WTC11 (cell line): ENCODE results near the gene EHD1. TPM values are rescaled to one million over a fixed set of nuclear protein-coding genes. Genes with fewer than 3 reads are reported as not detected.
A peak's percentile ranks its signal among the peaks of the same experiment; 100 is the strongest.

Experiments
- ATAC-seq: fragments of 200-7000 bp; cut with Tn5 transposase; 2 replicates; pipeline ENCODE4 v1.10.0; 2021; ENCODE audit warnings: mild to moderate bottlenecking, moderate library complexity
- CTCF ChIA-PET: fragments of 300-600 bp; sonication (Branson Sonifier 250); formaldehyde crosslinking; loops from one replicate; lab custom pipeline; 2021; ENCODE audit warnings: antibody characterized with exemption; lab: Charles Lee
- POLR2A ChIA-PET: fragments of 350-600 bp; sonication (Branson Sonifier 250); formaldehyde crosslinking; loops from one replicate; lab custom pipeline; 2021; ENCODE audit warnings: antibody characterized with exemption; lab: Charles Lee
- DNase-seq: peaks from one replicate; pipeline ENCODE4 v3.0.0; 2021; ENCODE audit warnings: low spot score
- H3K27ac Mint-ChIP-seq: 2 replicates; pipeline ENCODE4 v1.8.0; 2021; ENCODE audit warnings: mixed read lengths
- H3K27me3 Mint-ChIP-seq: 2 replicates; pipeline ENCODE4 v1.8.0; 2021; ENCODE audit warnings: low read depth, mild to moderate bottlenecking, moderate library complexity, mixed read lengths
- H3K36me3 Mint-ChIP-seq: 2 replicates; pipeline ENCODE4 v1.8.0; 2021; ENCODE audit warnings: mixed read lengths
- H3K4me1 Mint-ChIP-seq: 2 replicates; pipeline ENCODE4 v1.8.0; 2022; ENCODE audit warnings: mixed read lengths
- H3K4me3 Mint-ChIP-seq: 2 replicates; pipeline ENCODE4 v1.8.0; 2021; ENCODE audit warnings: mild to moderate bottlenecking, moderate library complexity, mixed read lengths
- H3K9me3 Mint-ChIP-seq: 2 replicates; pipeline ENCODE4 v1.8.0; 2021; ENCODE audit warnings: mixed read lengths
- CREB1 ChIP-seq: sonication (generic); formaldehyde crosslinking; IDR thresholded peaks from 2 replicates; pipeline ENCODE4 v1.8.0; 2023; ENCODE audit warnings: mild to moderate bottlenecking, missing genetic modification reagents
- ELF4 ChIP-seq: sonication (generic); formaldehyde crosslinking; IDR thresholded peaks from 2 replicates; pipeline ENCODE4 v1.8.1; 2022; ENCODE audit warnings: low read depth, mild to moderate bottlenecking, moderate library complexity, missing genetic modification reagents
- FOXK1 ChIP-seq: sonication (generic); formaldehyde crosslinking; IDR thresholded peaks from 2 replicates; pipeline ENCODE4 v1.8.0; 2022; ENCODE audit warnings: mild to moderate bottlenecking, moderate library complexity, missing genetic modification reagents
- FOXP1 ChIP-seq: sonication (generic); formaldehyde crosslinking; IDR thresholded peaks from 2 replicates; pipeline ENCODE4 v1.8.0; 2022; ENCODE audit warnings: missing genetic modification reagents, mild to moderate bottlenecking, moderate library complexity, borderline replicate concordance
- MAX ChIP-seq: sonication (generic); formaldehyde crosslinking; IDR thresholded peaks from 2 replicates; pipeline ENCODE4 v1.8.0; 2022; ENCODE audit warnings: mild to moderate bottlenecking, missing genetic modification reagents
- OVOL2 ChIP-seq: fragments of 250-450 bp; sonication (Bioruptor Pico); IDR thresholded peaks from 2 replicates; pipeline ENCODE4 v1.9.0; 2021; ENCODE audit warnings: mild to moderate bottlenecking, borderline replicate concordance
- PRRX2 ChIP-seq: fragments of 250-450 bp; sonication (Bioruptor Pico); IDR thresholded peaks from 2 replicates; pipeline ENCODE4 v1.8.0; 2021; ENCODE audit warnings: mild to moderate bottlenecking
- RORB ChIP-seq: fragments of 250-450 bp; sonication (Bioruptor Pico); IDR thresholded peaks from 2 replicates; pipeline ENCODE4 v1.9.0; 2021; ENCODE audit warnings: mild to moderate bottlenecking
- STAT6 ChIP-seq: sonication (generic); formaldehyde crosslinking; conservative IDR thresholded peaks from 2 replicates; pipeline ENCODE4 v1.8.1; 2023; ENCODE audit warnings: mild to moderate bottlenecking, low read depth, missing genetic modification reagents, moderate library complexity
- TEAD1 ChIP-seq: sonication (generic); formaldehyde crosslinking; IDR thresholded peaks from 2 replicates; pipeline ENCODE4 v1.8.0; 2022; ENCODE audit warnings: mild to moderate bottlenecking, missing genetic modification reagents
- USF2 ChIP-seq: sonication (generic); formaldehyde crosslinking; IDR thresholded peaks from 2 replicates; pipeline ENCODE4 v1.8.1; 2023; ENCODE audit warnings: mild to moderate bottlenecking, missing genetic modification reagents, moderate library complexity
- ZBTB21 ChIP-seq: sonication (generic); formaldehyde crosslinking; IDR thresholded peaks from 2 replicates; pipeline ENCODE4 v1.8.1; 2023; ENCODE audit warnings: mild to moderate bottlenecking, missing genetic modification reagents, borderline replicate concordance
- ZNF671 ChIP-seq: fragments of 250-450 bp; sonication (Bioruptor Pico); IDR thresholded peaks from 2 replicates; pipeline ENCODE4 v1.8.0; 2021; ENCODE audit warnings: mild to moderate bottlenecking
- total RNA-seq: library from RNA; stranded (reverse); gene quantifications from 3 replicates; pipeline ENCODE4 v1.2.3, GENCODE V29; 2021
- TF ChIP-seq, protein P1 (sequence below): sonication (generic); formaldehyde crosslinking; IDR thresholded peaks from 2 replicates; pipeline ENCODE4 v1.8.0; 2022; ENCODE audit warnings: missing genetic modification reagents
- TF ChIP-seq, protein P2 (sequence below): fragments of 250-450 bp; sonication (Bioruptor Pico); IDR thresholded peaks from 2 replicates; pipeline ENCODE4 v2.1.2; 2022; ENCODE audit warnings: mild to moderate bottlenecking, moderate library complexity

Gene EHD1
- total RNA-seq, 1 experiment from 2014 or later: 38.1 TPM

DNA sequence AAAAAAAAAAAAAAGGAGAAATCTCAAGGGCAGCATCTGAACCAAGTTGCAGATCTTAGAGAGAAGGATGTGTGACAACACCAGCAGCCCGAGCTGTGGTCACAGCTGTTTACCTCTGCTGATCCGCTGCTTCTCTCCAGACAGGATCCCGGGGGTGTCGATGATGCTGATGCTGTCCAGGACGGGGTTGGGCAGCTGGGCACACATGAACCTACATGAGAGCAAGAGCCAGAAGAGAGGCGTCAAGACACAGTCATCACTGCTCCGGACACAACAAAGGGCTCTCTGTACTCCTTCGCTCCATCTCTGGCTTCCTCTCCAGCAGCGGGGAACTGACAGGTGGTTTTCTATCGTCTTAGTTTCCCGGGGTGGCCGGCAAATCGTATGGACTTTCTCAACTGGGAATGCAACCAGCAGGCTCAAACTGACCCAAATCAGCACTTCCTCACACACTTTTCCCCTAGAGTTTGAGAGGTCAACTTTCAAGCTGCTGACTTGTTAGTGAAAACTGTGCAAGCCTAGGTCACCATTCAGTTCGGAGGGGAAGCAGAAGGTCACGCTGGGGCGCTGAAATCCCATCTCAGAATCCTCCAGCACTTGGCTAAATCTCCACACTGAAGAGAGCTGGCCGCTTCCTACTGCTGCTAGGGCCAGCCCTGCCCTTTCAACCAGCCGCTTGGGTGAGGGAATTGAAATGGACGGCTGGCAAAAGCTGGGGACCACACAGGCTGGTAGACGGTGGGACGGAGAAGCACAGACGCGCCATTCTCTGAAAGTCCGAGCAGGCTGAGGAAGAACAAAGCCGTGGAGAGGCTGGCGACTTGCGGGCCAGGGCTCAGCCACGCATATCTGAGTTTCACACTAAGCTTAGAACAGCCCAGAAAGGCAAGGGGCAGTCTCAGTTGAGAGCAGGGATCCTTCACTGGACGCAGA is 3.8 kb downstream of the EHD1 start:
- Mint-ChIP-seq H3K4me3 (no peak overlapping the region), H3K4me1 (peaks cover 16% of the 10 kb centered on the region), H3K27ac (no peak overlapping the region), H3K36me3 (no peaks in the 10 kb centered on the region; the same call in 1 of the 2 replicates), H3K27me3 (peaks cover 7% of the 10 kb centered on the region), H3K9me3 (no peaks in the 10 kb centered on the region)
- TF ChIP-seq ZNF671 (no peak), FOXP1 (CRISPR knock-in tag) (0 out of 2 replicates have a peak, but pooled peaks have one; percentile 14)
- DNase-seq (no peak), ATAC-seq (no peak)
- ChIA-PET CTCF (interaction anchor here (0.6 to 22.9 kb wide), 5 partner anchors 14 to 36 kb away, joined by 3 to 372 read pairs (median 6); partner anchors contain the start of gene CDC42BPG), POLR2A (no interaction called here)

DNA sequence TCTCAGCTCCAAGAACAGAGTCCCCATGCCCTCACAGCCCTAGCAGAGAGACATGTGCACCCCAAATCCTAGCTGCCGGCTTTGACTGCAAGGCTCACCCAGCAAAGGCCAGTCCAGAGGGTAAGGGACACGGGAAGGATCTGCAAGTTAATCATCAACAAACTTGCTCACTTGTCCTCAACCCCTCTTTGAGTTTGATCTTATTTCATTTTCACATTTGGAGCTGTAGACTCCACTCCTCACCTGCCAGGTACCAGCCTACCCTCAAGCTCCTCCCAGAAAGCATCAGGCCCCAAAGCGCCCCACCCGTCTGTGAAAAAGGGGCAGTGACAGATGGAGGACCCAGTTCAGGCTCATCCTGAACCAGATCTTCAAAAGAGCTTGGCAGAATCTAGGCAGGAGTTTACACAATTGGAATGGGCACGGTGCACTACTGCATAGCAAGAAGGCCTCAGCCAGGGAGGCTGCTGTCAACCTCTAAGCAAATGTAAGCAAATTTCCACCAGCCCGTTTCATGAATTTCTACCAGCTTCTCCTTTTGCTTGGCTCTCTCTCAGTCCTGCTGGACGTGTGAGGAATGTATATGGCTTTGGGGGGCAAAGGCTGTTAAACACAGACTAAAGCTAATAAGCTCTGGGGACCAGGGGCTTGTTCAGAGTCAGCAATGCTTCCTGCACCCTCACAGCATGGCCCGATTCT is 5.5 kb downstream of the EHD1 start:
- TF ChIP-seq, protein P1, sequence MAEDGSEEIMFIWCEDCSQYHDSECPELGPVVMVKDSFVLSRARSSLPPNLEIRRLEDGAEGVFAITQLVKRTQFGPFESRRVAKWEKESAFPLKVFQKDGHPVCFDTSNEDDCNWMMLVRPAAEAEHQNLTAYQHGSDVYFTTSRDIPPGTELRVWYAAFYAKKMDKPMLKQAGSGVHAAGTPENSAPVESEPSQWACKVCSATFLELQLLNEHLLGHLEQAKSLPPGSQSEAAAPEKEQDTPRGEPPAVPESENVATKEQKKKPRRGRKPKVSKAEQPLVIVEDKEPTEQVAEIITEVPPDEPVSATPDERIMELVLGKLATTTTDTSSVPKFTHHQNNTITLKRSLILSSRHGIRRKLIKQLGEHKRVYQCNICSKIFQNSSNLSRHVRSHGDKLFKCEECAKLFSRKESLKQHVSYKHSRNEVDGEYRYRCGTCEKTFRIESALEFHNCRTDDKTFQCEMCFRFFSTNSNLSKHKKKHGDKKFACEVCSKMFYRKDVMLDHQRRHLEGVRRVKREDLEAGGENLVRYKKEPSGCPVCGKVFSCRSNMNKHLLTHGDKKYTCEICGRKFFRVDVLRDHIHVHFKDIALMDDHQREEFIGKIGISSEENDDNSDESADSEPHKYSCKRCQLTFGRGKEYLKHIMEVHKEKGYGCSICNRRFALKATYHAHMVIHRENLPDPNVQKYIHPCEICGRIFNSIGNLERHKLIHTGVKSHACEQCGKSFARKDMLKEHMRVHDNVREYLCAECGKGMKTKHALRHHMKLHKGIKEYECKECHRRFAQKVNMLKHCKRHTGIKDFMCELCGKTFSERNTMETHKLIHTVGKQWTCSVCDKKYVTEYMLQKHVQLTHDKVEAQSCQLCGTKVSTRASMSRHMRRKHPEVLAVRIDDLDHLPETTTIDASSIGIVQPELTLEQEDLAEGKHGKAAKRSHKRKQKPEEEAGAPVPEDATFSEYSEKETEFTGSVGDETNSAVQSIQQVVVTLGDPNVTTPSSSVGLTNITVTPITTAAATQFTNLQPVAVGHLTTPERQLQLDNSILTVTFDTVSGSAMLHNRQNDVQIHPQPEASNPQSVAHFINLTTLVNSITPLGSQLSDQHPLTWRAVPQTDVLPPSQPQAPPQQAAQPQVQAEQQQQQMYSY: peak; percentile 27; the same call in 1 of the 2 replicates
- TF ChIP-seq CREB1 (CRISPR knock-in tag): no peak
- TF ChIP-seq, all 79 proteins: peak for 1
- DNase-seq (no peak), ATAC-seq (no peak)
- Mint-ChIP-seq H3K27me3 (peaks cover 7% of the 10 kb centered on the region), H3K9me3 (no peaks in the 10 kb centered on the region), H3K4me3 (no peak overlapping the region), H3K4me1 (peaks cover 11% of the 10 kb centered on the region), H3K27ac (no peak overlapping the region), H3K36me3 (no peaks in the 10 kb centered on the region; the same call in 1 of the 2 replicates)
- ChIA-PET CTCF (interaction anchor here (1.0 to 1.5 kb wide), 2 partner anchors 23 to 29 kb away, joined by 3 to 5 read pairs; partner anchors contain the start of gene CDC42BPG), POLR2A (interaction anchor here (0.7 to 1.0 kb wide), 2 partner anchors 24 to 347 kb away, joined by 3 to 4 read pairs; no protein-coding TSS in a partner anchor)

DNA sequence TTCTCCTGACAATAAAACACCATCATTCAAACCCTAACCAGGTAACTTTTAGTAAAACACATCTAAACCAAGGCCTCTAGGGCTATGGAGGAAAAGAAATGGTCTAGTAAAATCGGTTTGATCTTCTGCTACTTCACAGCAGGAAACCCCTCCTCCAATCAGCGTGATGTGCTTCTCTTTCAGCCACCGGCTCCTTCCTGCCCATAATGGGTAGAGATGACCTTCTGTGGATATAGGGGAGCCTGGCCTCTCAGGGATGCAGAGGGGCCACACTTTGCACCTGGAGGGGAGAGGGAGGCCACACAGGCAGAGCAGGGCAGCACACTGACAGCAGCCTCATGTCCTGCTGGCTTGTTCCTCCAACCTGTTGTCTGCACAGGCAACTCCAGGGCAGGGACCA is 6.9 kb downstream of the EHD1 start:
- no peak overlapping the region for H3K4me3 Mint-ChIP-seq
- peaks cover under 1% of the 10 kb centered on the region; the same call in 1 of the 2 replicates for H3K4me1 Mint-ChIP-seq
- CTCF ChIA-PET: no interaction called here
- TF ChIP-seq PRRX2 (no peak), RORB (CRISPR knock-in tag) (no peak), FOXK1 (CRISPR knock-in tag) (no peak), MAX (CRISPR knock-in tag) (no peak), ZBTB21 (CRISPR knock-in tag) (no peak), STAT6 (CRISPR knock-in tag) (no peak), TEAD1 (no peak), USF2 (CRISPR knock-in tag) (no peak), OVOL2 (no peak), ELF4 (no peak)
- TF ChIP-seq, protein P1: no peak
- TF ChIP-seq, protein P2, sequence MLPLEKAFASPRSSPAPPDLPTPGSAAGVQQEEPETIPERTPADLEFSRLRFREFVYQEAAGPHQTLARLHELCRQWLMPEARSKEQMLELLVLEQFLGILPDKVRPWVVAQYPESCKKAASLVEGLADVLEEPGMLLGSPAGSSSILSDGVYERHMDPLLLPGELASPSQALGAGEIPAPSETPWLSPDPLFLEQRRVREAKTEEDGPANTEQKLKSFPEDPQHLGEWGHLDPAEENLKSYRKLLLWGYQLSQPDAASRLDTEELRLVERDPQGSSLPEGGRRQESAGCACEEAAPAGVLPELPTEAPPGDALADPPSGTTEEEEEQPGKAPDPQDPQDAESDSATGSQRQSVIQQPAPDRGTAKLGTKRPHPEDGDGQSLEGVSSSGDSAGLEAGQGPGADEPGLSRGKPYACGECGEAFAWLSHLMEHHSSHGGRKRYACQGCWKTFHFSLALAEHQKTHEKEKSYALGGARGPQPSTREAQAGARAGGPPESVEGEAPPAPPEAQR (CRISPR knock-in tag): no peak

More for the DNA sequence above, 6.9 kb downstream of the EHD1 start:
- H3K27me3 Mint-ChIP-seq: no peaks in the 10 kb centered on the region
- POLR2A ChIA-PET: no interaction called here
- no peak for DNase-seq
- peak overlapping the region; percentile 84; the same call in 1 of the 2 replicates for H3K27ac Mint-ChIP-seq
- ATAC-seq: no peak
- H3K36me3 Mint-ChIP-seq: no peaks in the 10 kb centered on the region; the same call in 1 of the 2 replicates
- H3K9me3 Mint-ChIP-seq: no peaks in the 10 kb centered on the region
